HG03469 (cell line): ENCODE measurements around the gene CYP26B1.
A peak's percentile ranks its signal among the peaks of the same experiment; 100 is the strongest.

Experiments
- ATAC-seq: cut with Tn5 transposase; IDR thresholded peaks from one replicate; pipeline ENCODE4 v1.9.1; 2021; ENCODE audit warnings: mild to moderate bottlenecking, moderate library complexity, moderate number of reproducible peaks; ENCODE audit not compliant: unreplicated experiment

Gene CYP26B1

DNA sequence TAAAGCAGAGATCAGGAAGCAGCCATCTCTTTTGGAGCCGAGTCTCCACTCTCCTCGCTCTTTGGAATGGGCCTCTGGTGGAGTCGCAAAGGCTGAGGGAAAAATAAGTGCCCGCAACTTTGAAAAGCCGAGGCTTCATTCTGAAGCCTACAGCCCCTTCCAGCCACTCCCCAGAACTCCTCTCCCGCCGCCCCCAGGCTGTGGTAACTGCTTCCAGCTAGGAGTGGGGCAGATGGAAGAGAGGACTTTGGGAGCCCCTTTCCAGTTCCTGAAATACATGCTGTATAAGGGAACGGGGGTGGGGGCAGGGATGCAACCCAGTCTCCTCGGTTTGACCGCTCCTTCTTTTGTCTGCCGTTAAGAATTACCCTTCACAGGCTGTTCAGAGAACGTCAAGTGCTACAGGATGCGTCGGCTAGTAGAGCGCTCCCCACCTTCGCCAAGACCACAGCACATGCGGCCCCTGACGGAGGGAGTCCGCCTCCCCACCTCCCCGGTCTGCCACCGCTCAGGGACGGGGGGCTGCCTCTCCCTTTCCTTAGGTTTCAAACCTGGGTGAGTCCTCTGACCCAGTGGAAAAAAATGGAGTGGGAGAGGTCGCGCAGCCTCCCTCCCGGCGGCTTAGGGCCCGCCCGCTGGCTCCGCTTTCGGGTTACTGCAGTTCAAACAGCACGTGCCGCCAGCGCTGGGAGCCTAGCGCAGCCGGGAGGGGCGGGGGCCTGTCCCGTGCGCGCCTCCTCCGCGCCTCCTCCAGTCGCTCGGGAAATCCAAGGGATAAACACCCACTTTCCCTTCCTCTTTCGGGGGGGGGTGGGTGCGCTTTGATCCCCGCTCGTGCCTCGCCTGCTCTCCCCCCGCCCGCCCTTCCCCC is 4.9 kb downstream of the CYP26B1 start:
- no peak for ATAC-seq

DNA sequence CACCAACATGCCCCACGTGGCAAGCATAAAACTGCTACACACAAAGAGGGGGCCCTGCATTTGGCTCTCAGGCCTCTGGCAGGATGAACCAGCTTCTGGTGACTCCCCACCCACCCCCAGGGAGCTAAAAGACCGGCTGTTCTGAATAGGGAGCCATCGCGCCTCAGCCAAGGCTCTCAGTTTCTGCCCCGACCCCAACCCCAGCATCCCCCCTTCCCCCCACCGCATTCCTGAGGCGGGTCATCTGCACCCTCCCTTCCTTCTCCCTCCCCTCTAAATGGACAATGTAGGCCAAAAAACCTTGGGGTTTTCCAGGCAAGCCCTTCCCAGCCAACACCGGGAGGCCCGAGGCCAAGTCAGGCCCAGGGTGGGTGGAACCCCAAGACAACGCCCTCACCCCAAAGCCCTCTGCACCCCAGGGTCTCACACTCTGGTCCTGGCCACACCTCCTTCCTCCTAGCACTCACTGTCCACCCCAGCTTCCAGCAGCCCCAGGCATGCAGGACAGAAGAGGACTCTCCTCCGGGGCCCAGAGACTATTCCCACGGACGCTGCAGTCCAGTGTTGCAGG is 5.7 kb downstream of the CYP26B1 start:
- ATAC-seq: no peak

DNA sequence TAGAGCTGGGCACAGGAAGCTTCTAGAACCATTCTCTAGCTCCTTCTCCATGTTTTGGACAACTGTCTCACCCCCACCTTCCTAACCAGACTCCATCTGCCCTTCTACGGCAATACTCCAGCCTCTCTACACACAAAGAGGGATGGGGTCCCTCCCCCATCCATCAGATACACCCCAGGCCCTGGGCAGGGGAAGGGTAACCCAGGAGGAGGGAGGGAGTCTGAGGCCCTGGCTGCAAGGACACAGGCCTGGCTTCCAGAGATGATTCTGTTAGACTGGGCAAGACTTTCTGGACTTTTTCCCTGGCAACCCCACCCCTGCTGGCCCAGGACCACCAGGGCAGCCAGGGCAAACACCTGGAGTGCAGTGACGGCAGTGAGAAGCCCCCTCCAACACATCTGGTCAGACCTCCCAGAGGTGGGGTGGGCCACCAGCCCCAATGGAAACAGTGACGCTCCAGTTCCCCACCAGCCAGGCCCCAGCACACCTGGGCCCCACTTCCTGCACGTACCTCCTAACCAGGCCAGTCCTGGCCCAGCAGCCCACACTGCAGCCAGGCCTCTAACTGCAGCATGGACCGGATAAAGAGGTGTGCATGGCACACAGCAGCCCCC is 6.5 kb downstream of the CYP26B1 start:
- no peak for ATAC-seq

DNA sequence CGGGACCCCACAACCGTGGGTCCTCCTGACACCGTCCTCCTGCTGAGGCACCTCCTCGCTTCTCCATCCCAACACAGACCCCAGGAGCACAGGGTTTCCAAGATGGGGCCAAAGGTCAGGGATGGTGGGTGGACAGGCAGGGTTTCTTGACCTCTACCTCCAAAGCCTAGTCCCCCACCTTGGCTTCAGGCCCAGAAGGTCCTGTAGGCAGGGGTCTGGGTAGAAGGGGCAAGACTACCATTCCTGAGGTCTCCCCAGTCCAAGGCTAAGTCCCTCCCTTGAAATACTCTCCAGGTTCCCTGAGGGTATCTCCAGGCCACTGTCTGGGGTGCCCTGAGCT is 7.1 kb downstream of the CYP26B1 start:
- no peak for ATAC-seq

DNA sequence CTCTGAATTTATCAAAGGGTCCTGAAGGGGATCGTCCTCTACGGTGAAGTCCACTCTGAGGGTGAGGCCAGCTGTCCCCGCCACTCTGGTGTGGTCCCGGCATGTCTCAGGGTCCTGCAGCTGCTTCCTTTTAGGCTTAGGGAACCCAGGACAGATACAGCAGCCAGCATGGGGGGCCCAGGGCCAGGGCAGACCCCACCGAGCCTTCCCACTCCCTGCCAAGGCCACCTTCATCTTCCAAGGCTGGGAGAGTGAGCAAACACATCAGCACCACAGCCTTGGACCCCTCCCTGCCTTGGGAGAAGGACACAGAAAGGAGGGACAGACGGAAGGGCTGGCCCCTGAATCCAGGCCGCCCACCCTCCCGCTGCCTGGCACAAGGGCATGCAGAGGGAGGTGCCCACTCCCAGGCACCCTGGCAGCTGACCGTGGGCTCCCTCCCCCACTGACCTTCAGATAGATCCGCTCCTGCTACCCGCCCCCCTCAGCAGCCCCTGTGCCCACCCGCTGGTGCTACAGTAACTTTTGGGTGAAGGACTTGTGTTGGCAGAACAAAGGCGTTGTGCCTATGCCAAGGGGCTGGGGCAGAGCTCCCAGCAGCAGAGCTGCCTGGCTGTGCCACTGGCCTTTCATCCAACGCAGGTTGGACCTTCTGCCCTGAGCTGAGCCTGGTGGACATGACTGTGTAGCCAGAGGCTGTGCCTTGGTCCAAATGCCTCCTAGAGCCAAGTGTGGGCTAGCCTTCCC is 7.6 kb downstream of the CYP26B1 start:
- ATAC-seq: no peak

DNA sequence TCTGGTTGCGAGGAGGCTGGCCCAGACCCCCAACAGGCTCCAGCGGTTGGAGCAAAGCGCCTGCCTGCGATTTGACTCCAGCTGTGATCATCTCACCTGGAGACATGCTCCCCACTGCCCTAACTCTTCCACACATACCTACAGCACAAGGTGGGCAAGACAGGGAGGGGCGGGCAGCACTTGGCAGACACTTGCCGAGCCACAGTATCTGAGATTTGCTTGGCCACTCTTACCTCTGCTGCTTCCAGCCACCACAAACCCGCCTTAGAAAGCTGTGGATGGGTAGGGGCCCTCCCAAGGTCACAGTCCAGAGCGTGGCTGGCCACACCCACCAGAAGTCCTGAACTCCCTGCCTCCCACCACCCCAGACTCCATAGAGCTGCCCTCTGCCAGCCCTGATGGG is 8.2 kb downstream of the CYP26B1 start:
- no peak for ATAC-seq

DNA sequence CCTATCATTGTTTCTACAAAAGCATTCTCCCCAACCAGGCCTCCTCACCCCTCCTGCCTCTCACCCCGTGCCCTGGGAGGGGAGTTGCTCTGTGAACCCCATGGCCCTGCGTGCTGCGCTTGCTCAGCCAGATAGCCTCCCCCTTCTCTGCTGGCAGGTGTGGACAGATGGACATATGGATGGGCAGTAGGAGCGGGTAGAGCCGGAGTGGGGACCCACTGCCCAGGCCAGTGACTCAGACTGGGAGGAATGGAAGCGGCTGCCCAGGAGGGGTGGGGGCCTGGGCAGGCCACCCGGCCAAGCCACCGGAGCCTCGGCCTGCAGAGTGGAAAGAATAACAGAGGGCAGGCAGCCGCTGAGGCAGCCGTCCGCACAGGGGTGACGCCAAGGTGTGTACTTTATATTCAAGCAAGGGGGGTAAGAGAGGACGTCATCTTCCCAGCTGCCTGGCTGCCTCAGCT is 8.7 kb downstream of the CYP26B1 start:
- ATAC-seq: no peak

DNA sequence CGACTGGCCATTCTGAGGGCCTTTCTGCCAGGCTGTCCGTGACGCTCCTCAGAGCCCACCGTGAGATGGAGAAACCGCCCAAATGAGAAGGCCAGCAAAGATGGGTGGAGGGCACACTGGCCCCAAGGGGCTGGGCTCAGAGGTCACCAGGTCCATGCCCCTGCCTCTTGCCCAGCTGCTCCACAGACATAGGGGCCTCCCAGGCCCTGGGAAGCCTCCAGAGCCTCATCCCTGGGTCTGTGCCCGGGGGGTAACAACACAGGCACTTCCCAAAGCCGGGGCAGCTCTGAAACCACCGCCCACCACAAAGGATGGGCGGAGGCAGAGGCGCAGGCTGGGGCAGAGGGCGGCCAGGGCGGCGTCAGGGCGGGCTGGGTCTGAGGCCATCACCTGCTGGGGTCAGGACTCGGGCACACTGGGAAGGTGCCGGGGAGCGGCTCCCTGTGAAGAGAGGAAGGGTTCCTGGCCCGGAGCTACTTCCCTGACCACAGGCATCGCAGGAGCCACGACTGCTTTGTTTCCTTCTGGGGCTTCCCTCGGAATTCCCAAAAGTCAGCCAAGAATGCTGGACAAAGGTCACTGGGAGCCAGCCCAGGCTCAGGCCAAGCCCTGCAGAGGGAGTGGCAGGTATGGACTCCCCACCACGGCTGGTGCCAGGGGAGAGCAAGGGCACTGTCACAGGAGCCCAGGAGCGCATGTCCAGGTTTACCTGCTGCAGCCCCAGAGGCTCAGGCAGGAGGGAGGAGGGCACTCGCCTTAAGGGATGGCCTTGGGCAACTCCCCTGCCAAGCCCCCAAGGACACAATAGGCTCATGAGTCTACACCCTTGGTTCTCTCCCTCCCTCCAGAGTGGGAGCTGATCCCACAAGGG is 9.4 kb downstream of the CYP26B1 start:
- no peak for ATAC-seq

DNA sequence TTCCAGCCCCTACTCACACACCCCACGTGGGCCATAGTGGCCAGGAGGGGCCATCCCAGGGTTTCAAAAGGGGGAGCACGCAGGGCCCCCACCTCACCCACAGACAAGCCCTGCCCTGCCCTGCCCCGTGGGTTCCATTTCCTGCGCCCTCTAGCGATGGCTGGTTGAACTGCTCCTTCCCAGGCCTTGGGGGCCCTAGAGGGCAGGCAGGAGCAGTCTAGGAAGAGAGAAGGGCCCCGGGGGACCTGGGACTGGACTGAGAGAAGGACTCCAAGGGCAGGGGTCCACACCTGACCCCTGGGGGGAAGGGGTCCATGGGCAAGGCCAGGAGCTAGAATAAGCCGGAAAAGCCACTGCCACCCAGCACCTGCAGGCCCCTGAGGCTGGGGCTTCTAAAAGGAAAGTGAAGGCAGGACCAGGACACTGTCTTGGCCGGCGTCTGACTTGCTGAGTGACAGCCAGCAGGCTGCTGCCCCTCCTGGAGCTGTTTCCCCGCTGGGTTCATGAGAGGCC is 10.1 kb downstream of the CYP26B1 start:
- ATAC-seq: peak; percentile 86

DNA sequence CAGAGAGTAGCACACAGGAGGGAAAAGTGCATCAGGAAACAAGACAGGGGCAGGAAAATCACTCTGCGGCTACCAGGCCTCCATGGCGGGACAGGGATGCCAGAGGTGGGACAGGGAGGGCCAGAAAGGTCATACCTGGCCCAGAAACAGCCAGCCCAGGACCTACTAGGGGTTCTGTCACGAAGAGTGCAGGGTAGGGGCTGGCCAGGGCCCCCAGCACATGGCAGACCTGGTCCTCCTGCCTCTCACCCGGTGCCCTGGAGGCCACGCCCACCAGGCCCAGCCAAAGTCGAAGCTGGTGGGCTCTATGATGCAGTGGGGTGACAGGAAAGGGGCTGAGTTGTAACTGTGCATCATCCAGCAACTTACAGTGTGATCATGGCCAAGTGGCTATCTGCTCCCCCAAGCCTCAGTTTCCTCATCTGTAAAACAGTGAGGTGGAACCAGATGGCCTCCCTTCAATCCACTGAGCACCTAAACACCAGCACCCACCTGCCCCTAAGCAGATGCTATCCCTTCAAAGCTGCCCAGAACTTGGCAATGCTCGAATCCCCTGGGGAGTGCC is 10.6 kb downstream of the CYP26B1 start:
- no peak for ATAC-seq

DNA sequence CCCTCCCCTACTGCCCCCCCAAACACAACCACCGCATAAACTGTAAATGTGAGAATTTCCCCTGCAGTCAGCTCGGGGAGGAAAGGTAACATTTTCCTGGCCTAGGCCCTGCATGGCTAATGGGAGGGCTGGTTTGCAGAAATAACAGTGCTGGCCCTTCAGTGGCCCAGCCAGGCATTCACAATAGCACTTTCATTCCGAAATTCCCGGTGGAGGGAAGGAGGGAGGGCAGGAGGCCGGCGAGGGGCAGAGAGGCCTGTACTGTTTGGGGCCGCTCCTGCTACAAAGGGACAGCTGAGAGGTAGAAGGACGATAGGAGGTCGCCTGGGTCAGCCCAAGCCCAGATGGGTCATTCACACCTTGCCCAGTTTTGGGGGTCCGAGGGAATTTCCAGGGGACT is 11.3 kb downstream of the CYP26B1 start:
- ATAC-seq: no peak

DNA sequence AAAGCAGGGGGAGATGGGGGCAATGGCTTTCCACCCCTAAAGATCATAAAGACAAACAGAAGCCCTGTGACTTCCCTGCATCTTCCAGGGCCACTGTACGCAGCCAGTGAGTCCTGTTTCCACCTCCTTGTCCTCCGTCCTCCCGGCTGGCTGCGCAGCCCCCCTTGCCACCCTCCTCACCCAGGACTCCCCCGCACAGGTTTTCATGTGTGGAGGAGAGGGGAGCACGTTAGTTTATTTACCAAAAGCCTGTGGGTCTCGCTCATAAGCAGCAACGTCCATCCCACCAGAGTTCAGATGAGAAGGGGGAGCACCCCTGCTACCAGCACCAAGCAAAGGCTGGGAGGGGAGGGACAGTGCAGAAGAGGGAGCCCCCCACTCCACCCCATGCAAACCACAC is 11.7 kb downstream of the CYP26B1 start:
- no peak for ATAC-seq

DNA sequence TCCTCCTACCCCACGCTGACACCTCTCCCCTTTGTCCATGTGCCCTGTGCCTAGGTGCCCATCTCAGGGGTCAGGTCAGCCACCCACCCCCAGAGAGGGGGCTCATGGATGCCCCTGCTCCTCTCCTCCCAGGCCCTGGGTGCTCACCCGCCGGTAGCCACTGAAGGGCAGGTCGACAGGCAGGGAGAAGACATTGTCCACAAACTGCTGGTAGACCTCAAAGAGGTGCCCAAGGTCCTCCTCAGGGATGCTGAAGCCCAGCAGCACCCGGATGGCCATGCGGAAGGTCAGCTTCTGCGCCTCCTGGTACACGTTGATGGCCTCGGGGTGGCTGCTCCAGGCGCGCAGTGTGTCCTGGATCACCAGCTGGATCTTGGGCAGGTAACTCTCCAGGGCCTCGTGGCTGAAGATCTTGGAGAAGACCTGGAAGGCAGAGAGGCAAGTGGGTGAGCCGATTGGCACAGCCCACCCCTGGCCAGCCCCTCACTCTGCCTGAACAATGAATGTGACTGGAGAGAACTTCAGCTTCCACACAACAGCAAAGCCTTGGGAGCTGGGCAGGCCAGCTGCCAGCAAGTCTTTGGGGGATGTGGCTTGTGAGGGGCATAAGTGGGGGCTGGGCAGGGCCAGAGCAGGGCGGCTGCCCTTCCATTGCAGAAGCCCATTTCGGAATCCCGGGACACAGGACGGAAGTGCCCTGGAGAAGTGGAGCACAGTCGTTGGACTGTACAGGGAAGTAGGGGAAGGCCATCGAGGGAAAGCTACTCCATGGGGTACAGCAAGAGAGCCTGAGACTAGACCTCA is 12.5 kb downstream of the CYP26B1 start:
- no peak for ATAC-seq

DNA sequence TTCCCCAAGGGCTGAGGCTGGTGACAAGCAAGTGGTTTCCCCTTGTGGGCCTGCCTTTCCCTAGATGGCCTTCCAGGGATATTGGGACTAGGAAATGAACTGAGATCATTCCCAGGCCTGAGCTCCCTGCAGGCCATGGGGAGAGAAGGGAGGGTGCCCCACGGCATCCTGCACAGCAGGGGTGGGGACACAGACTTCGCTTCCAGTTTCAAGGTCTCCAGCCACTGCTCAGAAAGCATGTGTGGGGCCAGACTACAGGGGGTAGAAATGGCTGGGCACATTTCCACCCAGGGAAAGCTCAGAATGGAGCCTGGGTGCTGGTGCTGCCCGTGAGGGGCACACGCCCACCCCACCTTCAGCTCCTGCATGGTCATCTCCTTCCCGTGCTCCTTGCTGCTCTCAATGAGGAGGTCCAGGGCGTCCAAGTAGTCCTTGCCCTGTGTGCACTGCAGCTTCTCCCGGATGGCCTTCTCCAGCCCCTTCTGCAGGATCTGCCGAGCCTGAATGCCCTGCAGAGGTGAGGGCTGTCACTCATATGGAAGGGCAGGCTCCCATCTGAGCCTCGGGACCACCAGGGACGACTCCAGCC is 13.2 kb downstream of the CYP26B1 start:
- no peak for ATAC-seq

DNA sequence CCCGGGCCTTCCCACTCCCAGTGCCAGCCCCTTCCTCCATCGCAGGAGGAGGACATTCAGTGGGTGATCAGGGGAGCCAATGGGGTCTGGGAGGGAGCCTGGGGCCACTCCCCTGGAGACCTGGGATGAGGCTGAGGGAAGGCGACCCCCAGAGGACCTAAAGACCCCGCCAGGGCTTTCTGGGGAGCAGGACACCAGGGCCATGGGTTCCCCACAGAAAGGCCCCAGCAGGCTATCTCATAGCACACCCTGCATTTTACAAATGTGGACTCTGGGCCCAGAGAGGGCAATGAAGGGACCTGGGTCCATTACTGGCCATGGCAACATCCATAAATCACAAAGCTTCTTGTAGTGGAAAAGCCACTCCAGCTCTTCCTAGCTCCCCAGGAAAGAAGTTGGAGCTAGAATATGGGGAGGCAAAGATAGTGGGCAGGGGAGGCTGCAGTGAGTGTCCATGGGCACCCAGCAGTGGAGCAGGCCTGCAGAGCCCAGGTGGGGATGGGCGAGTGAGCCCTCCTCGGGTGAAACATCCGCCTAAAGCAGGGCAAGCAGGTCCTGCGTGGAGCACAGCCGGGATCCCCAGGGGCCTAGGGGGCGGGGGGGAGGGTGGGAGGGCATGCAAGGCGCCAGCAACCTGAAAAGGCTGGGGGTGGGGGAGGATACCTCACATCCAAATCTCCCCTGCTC is 13.8 kb downstream of the CYP26B1 start:
- ATAC-seq: no peak

DNA sequence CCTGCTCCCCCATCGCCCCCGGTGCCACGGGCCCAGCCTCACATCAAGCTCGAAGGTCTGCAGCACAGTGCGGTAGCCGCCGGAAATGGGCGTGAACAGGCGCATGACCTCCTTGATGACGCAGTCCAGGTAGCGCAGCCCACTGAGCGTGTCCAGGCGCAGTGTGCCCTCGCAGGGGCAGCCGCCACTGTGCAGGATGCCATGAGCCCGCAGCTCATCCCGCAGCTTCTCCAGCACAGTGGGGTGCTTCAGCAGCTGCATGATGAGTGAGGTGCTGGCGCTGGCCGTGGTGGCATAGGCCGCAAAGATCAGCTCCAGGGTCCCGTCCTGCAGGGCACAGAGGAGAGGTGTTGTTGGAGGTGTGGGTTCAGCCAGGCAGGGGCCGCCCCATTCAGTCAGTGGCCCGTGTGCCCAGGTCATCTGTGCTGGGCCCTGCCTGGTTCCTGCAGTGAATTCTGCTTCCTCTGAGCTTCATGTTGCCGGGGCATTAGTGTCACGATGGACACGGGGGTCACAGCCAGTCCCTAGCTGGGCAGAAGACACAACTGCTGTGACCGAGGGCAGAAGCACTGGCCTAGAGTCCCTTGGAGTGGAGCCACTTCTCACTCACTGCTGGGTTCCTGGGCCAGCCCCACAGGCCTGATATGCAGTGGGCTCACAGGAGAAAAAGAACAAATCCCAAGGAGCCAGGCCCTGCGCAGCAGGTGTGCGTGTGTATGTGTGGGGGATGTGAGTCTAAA is 14.5 kb downstream of the CYP26B1 start:
- ATAC-seq: no peak
